Astrocyte (in vitro differentiated cells and primary cell): Measurements from ENCODE around the gene LRRC18. TPM values are rescaled to one million over a fixed set of nuclear protein-coding genes. Genes with fewer than 3 reads are reported as not detected.

ENCODE experiments used
- DNase-seq: peaks from one replicate; pipeline ENCODE4 v3.0.0-alpha.2; 2010; ENCODE audit warnings: low read depth
- FAIRE-seq: peaks from 2 replicates; lab custom pipeline; 2011; peaks lifted over from hg19 to GRCh38; lab: Jason Lieb, UNC
- H2AFZ ChIP-seq: 2 replicates; pipeline ENCODE4 v1.6.0; 2012; ENCODE audit warnings: low read depth, low read length, inconsistent platforms
- H3K27ac ChIP-seq: 2 replicates; pipeline ENCODE4 v1.5.1; 2011; ENCODE audit warnings: low read depth, low read length, inconsistent platforms
- H3K27me3 ChIP-seq: 2 replicates; pipeline ENCODE4 v1.6.0; 2011; ENCODE audit warnings: low read length, inconsistent platforms; ENCODE audit not compliant: insufficient read depth
- H3K36me3 ChIP-seq: 2 replicates; pipeline ENCODE4 v1.5.1; 2011; ENCODE audit warnings: low read length, inconsistent platforms; ENCODE audit not compliant: insufficient read depth
- H3K4me1 ChIP-seq: 2 replicates; pipeline ENCODE4 v1.5.1; 2011; ENCODE audit warnings: low read length, inconsistent platforms; ENCODE audit not compliant: insufficient read depth
- H3K4me2 ChIP-seq: 2 replicates; pipeline ENCODE4 v1.6.0; 2012; ENCODE audit warnings: low read length, inconsistent platforms
- H3K4me3 ChIP-seq: 2 replicates; pipeline ENCODE4 v1.5.1; 2011; ENCODE audit warnings: low read depth, mild to moderate bottlenecking, low read length, inconsistent platforms; ENCODE audit not compliant: insufficient read depth
- H3K79me2 ChIP-seq: 2 replicates; pipeline ENCODE4 v1.6.0; 2012; ENCODE audit warnings: mild to moderate bottlenecking, low read length, inconsistent platforms; ENCODE audit not compliant: insufficient read depth
- H3K9ac ChIP-seq: 2 replicates; pipeline ENCODE4 v1.6.0; 2012; ENCODE audit warnings: mild to moderate bottlenecking, low read length, inconsistent platforms
- H3K9me3 ChIP-seq: 2 replicates; pipeline ENCODE4 v1.5.1; 2012; ENCODE audit warnings: low read depth, mild to moderate bottlenecking, low read length, inconsistent platforms; ENCODE audit not compliant: insufficient read depth
- H4K20me1 ChIP-seq: 2 replicates; pipeline ENCODE4 v1.6.0; 2012; ENCODE audit warnings: low read length, inconsistent platforms; ENCODE audit not compliant: insufficient read depth
- H3K27ac Mint-ChIP-seq: one replicate; pipeline ENCODE4 v1.8.0; 2021; ENCODE audit warnings: mild to moderate bottlenecking, mixed read lengths; ENCODE audit not compliant: unreplicated experiment
- H3K27me3 Mint-ChIP-seq: one replicate; pipeline ENCODE4 v1.8.0; 2021; ENCODE audit warnings: low read depth, mixed read lengths; ENCODE audit not compliant: unreplicated experiment
- H3K36me3 Mint-ChIP-seq: one replicate; pipeline ENCODE4 v1.8.0; 2021; ENCODE audit warnings: low read depth, mixed read lengths; ENCODE audit not compliant: unreplicated experiment
- H3K4me1 Mint-ChIP-seq: one replicate; pipeline ENCODE4 v1.8.0; 2021; ENCODE audit warnings: low read depth, mixed read lengths; ENCODE audit not compliant: unreplicated experiment
- H3K4me3 Mint-ChIP-seq: one replicate; pipeline ENCODE4 v1.8.0; 2021; ENCODE audit warnings: mild to moderate bottlenecking, moderate library complexity, mixed read lengths; ENCODE audit not compliant: unreplicated experiment
- H3K9me3 Mint-ChIP-seq: one replicate; pipeline ENCODE4 v1.8.0; 2021; ENCODE audit warnings: mild to moderate bottlenecking, mixed read lengths; ENCODE audit not compliant: unreplicated experiment
- EZH2 ChIP-seq: IDR thresholded peaks from 2 replicates; pipeline ENCODE4 v1.6.1; 2012; ENCODE audit warnings: mild to moderate bottlenecking, low read length, inconsistent platforms; ENCODE audit not compliant: insufficient read depth
- total RNA-seq: library from RNA; stranded (reverse); gene quantifications from 2 replicates; pipeline ENCODE4 v1.2.1, GENCODE V29; 2021
- TF ChIP-seq, protein P1 (sequence below): IDR thresholded peaks from 2 replicates; pipeline ENCODE4 v1.5.1; 2011; ENCODE audit warnings: low read depth, mild to moderate bottlenecking, inconsistent platforms, low read length, moderate library complexity; ENCODE audit not compliant: insufficient read depth

LRRC18 gene
- total RNA-seq, 1 donor from 2014 or later = not detected

DNA sequence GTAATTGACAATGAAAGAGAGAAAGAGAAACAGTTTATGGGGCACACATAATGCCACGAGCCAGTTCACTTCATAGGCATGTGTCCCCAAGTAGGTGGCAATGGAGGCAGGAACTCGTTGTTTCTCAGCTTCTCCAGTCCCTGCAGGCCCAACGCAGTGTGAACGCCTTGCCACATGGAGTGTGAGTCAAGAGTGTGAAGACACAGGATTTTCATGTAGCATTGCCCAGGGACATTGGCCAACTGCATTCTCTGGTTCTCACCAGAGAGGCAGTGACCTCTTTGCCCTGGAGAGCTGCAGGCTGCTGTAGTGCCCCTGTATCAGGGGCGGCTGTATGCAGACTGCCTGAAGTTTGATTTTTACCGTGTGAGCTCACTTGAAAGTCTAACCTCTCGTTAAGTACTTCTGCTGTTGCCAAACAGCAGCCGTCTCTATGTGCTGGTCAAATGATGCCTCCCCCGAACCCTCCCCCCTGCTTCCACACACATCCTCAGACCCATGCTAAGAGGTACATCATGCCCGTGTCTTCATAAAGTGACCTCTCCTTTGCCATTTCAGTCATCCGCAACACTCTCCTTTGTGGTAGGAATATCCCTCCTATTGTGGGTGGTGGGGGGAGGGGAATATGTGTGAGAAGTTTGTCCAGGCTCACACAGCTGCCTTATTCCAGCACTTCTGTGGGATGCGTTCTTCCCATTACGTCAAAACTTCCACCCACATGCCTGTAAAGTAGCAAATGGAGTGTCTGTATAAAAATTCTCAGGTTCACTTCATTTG lies 12.7 kb downstream of the LRRC18 start:
- FAIRE-seq = no peak
- no peaks in the 10 kb centered on the region for H4K20me1 ChIP-seq
- no peaks in the 10 kb centered on the region for H3K36me3 ChIP-seq
- peaks cover 14% of the 10 kb centered on the region for H3K27me3 Mint-ChIP-seq
- no peak overlapping the region for H3K27ac ChIP-seq
- no peak overlapping the region for H3K4me3 ChIP-seq
- no peaks in the 10 kb centered on the region for H3K36me3 Mint-ChIP-seq
- H3K27ac Mint-ChIP-seq = no peak overlapping the region
- H3K79me2 ChIP-seq = no peaks in the 10 kb centered on the region
- H3K9ac ChIP-seq = no peak overlapping the region
- H3K9me3 ChIP-seq = no peaks in the 10 kb centered on the region
- H3K4me1 Mint-ChIP-seq = peaks cover 2% of the 10 kb centered on the region
- no peak for DNase-seq
- H3K4me2 ChIP-seq = no peak overlapping the region
- H2AFZ ChIP-seq = no peak overlapping the region
- no peaks in the 10 kb centered on the region for H3K4me1 ChIP-seq
- no peak for TF ChIP-seq EZH2
- TF ChIP-seq, protein P1, sequence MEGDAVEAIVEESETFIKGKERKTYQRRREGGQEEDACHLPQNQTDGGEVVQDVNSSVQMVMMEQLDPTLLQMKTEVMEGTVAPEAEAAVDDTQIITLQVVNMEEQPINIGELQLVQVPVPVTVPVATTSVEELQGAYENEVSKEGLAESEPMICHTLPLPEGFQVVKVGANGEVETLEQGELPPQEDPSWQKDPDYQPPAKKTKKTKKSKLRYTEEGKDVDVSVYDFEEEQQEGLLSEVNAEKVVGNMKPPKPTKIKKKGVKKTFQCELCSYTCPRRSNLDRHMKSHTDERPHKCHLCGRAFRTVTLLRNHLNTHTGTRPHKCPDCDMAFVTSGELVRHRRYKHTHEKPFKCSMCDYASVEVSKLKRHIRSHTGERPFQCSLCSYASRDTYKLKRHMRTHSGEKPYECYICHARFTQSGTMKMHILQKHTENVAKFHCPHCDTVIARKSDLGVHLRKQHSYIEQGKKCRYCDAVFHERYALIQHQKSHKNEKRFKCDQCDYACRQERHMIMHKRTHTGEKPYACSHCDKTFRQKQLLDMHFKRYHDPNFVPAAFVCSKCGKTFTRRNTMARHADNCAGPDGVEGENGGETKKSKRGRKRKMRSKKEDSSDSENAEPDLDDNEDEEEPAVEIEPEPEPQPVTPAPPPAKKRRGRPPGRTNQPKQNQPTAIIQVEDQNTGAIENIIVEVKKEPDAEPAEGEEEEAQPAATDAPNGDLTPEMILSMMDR = no peak
- H3K4me3 Mint-ChIP-seq = no peak overlapping the region
- H3K9me3 Mint-ChIP-seq = no peaks in the 10 kb centered on the region
- H3K27me3 ChIP-seq = no peaks in the 10 kb centered on the region

DNA sequence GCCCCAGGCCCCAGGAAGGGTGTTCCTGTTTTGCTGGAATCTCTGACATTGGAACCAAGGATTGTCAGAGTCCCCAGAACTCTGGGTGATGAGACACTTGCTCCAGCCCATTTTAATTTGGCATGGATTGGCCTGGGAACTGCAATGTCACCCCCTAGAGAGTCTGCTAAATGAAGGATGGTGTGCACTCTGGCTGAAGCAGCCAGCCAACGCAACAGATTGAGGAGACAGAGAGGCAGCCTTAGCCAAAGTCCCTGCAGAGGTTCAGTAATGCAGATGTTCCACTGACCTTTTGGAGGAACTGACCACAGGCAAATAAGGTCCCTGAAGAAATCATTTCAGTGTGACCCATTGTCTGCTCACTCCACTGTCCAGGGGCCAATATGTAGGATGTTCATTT lies 13.4 kb downstream of the LRRC18 start:
- Histone ChIP-seq H3K4me1 (no peaks in the 10 kb centered on the region), H4K20me1 (no peaks in the 10 kb centered on the region), H2AFZ (no peak overlapping the region), H3K27me3 (no peaks in the 10 kb centered on the region), H3K36me3 (no peaks in the 10 kb centered on the region), H3K4me2 (no peak overlapping the region), H3K27ac (no peak overlapping the region), H3K9me3 (no peaks in the 10 kb centered on the region), H3K79me2 (no peaks in the 10 kb centered on the region), H3K4me3 (no peak overlapping the region), H3K9ac (no peak overlapping the region)
- Mint-ChIP-seq H3K27me3 (peaks cover 14% of the 10 kb centered on the region), H3K9me3 (no peaks in the 10 kb centered on the region), H3K4me3 (no peak overlapping the region), H3K27ac (no peak overlapping the region), H3K4me1 (peaks cover 2% of the 10 kb centered on the region), H3K36me3 (no peaks in the 10 kb centered on the region)
- TF ChIP-seq, protein P1 = no peak
- TF ChIP-seq EZH2 = no peak
- no peak for DNase-seq
- FAIRE-seq = no peak

DNA sequence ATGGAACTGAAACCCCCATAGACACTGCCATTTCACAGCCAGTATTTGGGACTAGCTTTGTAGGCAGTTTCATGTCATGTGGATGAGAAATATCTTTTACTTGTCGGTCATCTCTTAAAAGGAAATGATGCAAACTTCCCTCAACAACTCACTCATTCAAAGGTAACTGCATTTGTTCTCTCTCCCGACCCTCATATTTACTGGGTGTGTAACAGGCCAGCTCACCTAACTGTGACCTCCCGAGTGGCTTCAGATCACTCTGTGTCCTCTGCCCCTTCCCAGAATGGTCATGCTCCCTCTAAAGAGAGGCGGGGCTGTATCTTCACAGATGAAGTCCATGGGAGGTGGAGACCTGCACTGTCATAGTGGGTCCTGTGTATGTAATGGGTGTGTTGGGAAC lies 14.7 kb downstream of the LRRC18 start:
- Histone ChIP-seq H4K20me1 (no peaks in the 10 kb centered on the region), H3K27ac (no peak overlapping the region), H3K36me3 (no peaks in the 10 kb centered on the region), H3K4me2 (no peak overlapping the region), H3K9ac (no peak overlapping the region), H3K9me3 (no peaks in the 10 kb centered on the region), H3K4me1 (no peaks in the 10 kb centered on the region), H2AFZ (no peak overlapping the region), H3K79me2 (no peaks in the 10 kb centered on the region), H3K27me3 (no peaks in the 10 kb centered on the region), H3K4me3 (no peak overlapping the region)
- no peak overlapping the region for H3K27ac Mint-ChIP-seq
- FAIRE-seq (no peak), DNase-seq (no peak)
- no peaks in the 10 kb centered on the region for H3K9me3 Mint-ChIP-seq
- H3K27me3 Mint-ChIP-seq = peaks cover 14% of the 10 kb centered on the region
- peaks cover 2% of the 10 kb centered on the region for H3K4me1 Mint-ChIP-seq
- H3K36me3 Mint-ChIP-seq = no peaks in the 10 kb centered on the region
- no peak overlapping the region for H3K4me3 Mint-ChIP-seq
- no peak for TF ChIP-seq EZH2
- TF ChIP-seq, protein P1 = no peak
